Erythroblast (primary cell): ENCODE measurements around the gene STMN3.

ENCODE experiments used
- GATA1 ChIP-seq: IDR thresholded peaks from 2 replicates; pipeline ENCODE4 v1.6.1; 2011; ENCODE audit warnings: low read depth, mild to moderate bottlenecking, control low read depth, low read length, moderate library complexity
- POLR2A ChIP-seq: IDR thresholded peaks from 2 replicates; pipeline ENCODE4 v1.6.1; 2011; ENCODE audit warnings: mild to moderate bottlenecking, low read length

DNA sequence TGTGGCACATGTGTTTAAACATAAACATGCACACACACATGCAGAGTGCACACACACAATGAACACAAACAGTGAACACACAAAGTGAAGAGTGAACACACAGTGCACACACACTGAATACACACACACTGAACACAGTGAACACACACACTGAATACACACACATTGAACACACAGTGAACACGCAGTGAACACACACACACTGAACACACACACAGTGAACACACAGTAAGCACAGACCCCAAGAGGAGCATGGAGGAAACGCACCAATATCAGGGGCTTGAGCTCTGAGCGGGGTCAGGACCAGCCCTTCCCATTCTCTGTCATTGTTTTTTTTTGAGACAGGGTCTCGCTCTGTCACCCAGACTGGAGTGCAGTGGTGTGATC, 62.1 kb downstream of the STMN3 start:
- TF ChIP-seq POLR2A (no peak), GATA1 (no peak)
